Stimulated activated CD8-positive, alpha-beta memory T cell treated with anti-CD3 and anti-CD28 coated beads, Interleukin-2, amount 100 ng/mL, for 48 hours (primary cell): ENCODE results near the gene WNK1.
A peak's percentile ranks its signal among the peaks of the same experiment; 100 is the strongest.
"Not testable (repeated sequence)": the region's sequence is repeated elsewhere in the genome, so short reads cannot be mapped to it uniquely, and the experiment has no call there.

ENCODE experiments used
- DNase-seq, 2 donors: peaks; one replicate each; pipeline ENCODE4 v3.0.0-alpha.2; 2020; ENCODE audit warnings: low read depth in 2 of 2

WNK1 gene

GRCh38 chr12:779745-780734 lies 27.7 kb downstream of the WNK1 start:
- DNase-seq: no peak

GRCh38 chr12:780750-781379 lies 28.5 kb downstream of the WNK1 start:
- no peak for DNase-seq

- DNase-seq: no peak
Measured at GRCh38 chr12:785706-786105, 33.3 kb downstream of the WNK1 start.

GRCh38 chr12:788288-788687 lies 35.9 kb downstream of the WNK1 start:
- DNase-seq: no peak

- DNase-seq: not testable (repeated sequence)
Measured at GRCh38 chr12:788762-789161, 36.4 kb downstream of the WNK1 start.

- DNase-seq: no peak
Measured at GRCh38 chr12:789852-790563, 37.6 kb downstream of the WNK1 start.

GRCh38 chr12:790608-791007 lies 38.2 kb downstream of the WNK1 start:
- DNase-seq: no peak

GRCh38 chr12:793037-793436 lies 40.7 kb downstream of the WNK1 start:
- DNase-seq: no peak

GRCh38 chr12:793711-794110 lies 41.3 kb downstream of the WNK1 start:
- no peak for DNase-seq

GRCh38 chr12:795305-795704 lies 42.9 kb downstream of the WNK1 start:
- peak; percentile 44 to 53 for DNase-seq

GRCh38 chr12:800401-800800 lies 48.0 kb downstream of the WNK1 start:
- DNase-seq: no peak

GRCh38 chr12:802242-803120 lies 50.1 kb downstream of the WNK1 start:
- no peak for DNase-seq

GRCh38 chr12:805022-805632 lies 52.7 kb downstream of the WNK1 start:
- DNase-seq: no peak

- DNase-seq: no peak
Measured at GRCh38 chr12:806200-806791, 53.9 kb downstream of the WNK1 start.

- no peak for DNase-seq
Measured at GRCh38 chr12:807041-807735, 54.8 kb downstream of the WNK1 start.

- DNase-seq: no peak
Measured at GRCh38 chr12:810116-810515, 57.7 kb downstream of the WNK1 start.

GRCh38 chr12:810671-811415 lies 58.5 kb downstream of the WNK1 start:
- DNase-seq: peak; percentile 30 to 45

- DNase-seq: no peak
Measured at GRCh38 chr12:812950-813349, 60.6 kb downstream of the WNK1 start.

- DNase-seq: not testable (repeated sequence)
Measured at GRCh38 chr12:817456-817855, 65.1 kb downstream of the WNK1 start.
